SK-N-SH (cell line): ENCODE results near the gene SNED1. TPM values are rescaled to one million over a fixed set of nuclear protein-coding genes. Genes with fewer than 3 reads are reported as not detected.

Experiments
- CTCF ChIA-PET: fragments of 300-600, 350-600 bp; formaldehyde crosslinking; extraction: SDS; loops from one replicate; lab custom pipeline; 2021; lab: Yijun Ruan, JAX
- POLR2A ChIA-PET: fragments of 350-600 bp; sonication (Branson Sonifier 250); formaldehyde crosslinking; extraction: SDS; loops from one replicate; lab custom pipeline; 2020; ENCODE audit warnings: antibody characterized with exemption, inconsistent platforms; lab: Yijun Ruan, JAX
- DNase-seq: peaks from one replicate; pipeline ENCODE4 v3.0.0; 2012
- H2AFZ ChIP-seq: fragments of 200-600 bp; sonication (generic); 2 replicates; pipeline ENCODE4 v1.8.1; 2016; ENCODE audit warnings: antibody characterized with exemption, mild to moderate bottlenecking, low read depth
- H3F3A ChIP-seq: fragments of 200-600 bp; sonication (generic); replicated peaks from 2 replicates; pipeline ENCODE3; 2016; ENCODE audit warnings: antibody characterized with exemption, mild to moderate bottlenecking; ENCODE audit not compliant: insufficient read depth
- H3K27ac ChIP-seq, 2 experiments: fragments of 200-500 bp in 1 of 2; fragments of 200-600 bp in 1 of 2; sonication (Bioruptor generic) in 1 of 2; sonication (generic), shearing (Covaris generic) in 1 of 2; 2 replicates each; pipeline versions ENCODE4 v1.5.1 to v1.6.1; 2014 to 2016; ENCODE audit warnings: low read depth in 2 of 2, inconsistent platforms in 1 of 2, low read length in 1 of 2, mild to moderate bottlenecking in 1 of 2, mixed read lengths in 1 of 2
- H3K27me3 ChIP-seq: fragments of 200-600 bp; sonication (generic), shearing (Covaris generic); 2 replicates; pipeline ENCODE4 v1.6.1; 2016; ENCODE audit warnings: mixed run types; ENCODE audit not compliant: insufficient read depth
- H3K36me3 ChIP-seq, 2 experiments: fragments of 200-500 bp in 1 of 2; fragments of 200-600 bp in 1 of 2; sonication (Bioruptor generic) in 1 of 2; sonication (generic) in 1 of 2; replicated peaks in 1 of 2; 2 replicates each; pipeline versions ENCODE3 to v1.5.1; 2014 to 2016; ENCODE audit warnings: low read length in 1 of 2, mild to moderate bottlenecking in 1 of 2; ENCODE audit not compliant: insufficient read depth in 2 of 2, control insufficient read depth in 1 of 2
- H3K4me1 ChIP-seq, 2 experiments: fragments of 200-500 bp in 1 of 2; fragments of 200-600 bp in 1 of 2; sonication (Bioruptor generic) in 1 of 2; sonication (generic), shearing (Covaris generic) in 1 of 2; 2 replicates each; pipeline versions ENCODE4 v1.5.1 to v1.6.1; 2014 to 2016; ENCODE audit warnings: low read depth in 1 of 2, low read length in 1 of 2, mixed run types in 1 of 2; ENCODE audit not compliant: insufficient read depth in 2 of 2, control insufficient read depth in 1 of 2
- H3K4me2 ChIP-seq: fragments of 200-600 bp; sonication (generic), shearing (Covaris generic); 2 replicates; pipeline ENCODE4 v1.6.1; 2017; ENCODE audit warnings: mixed run types
- H3K4me3 ChIP-seq, 2 experiments: fragments of 200-500 bp in 1 of 2; fragments of 200-600 bp in 1 of 2; sonication (Bioruptor generic) in 1 of 2; sonication (generic), shearing (Covaris generic) in 1 of 2; 2 replicates each; pipeline versions ENCODE4 v1.5.1 to v1.8.1; 2014 to 2016; ENCODE audit warnings: low read depth in 2 of 2, inconsistent platforms in 1 of 2, low read length in 1 of 2, mild to moderate bottlenecking in 1 of 2, mixed read lengths in 1 of 2, moderate library complexity in 1 of 2
- H3K79me2 ChIP-seq: fragments of 200-600 bp; sonication (generic); 2 replicates; pipeline ENCODE4 v1.8.1; 2017; ENCODE audit warnings: mild to moderate bottlenecking; ENCODE audit not compliant: insufficient read depth
- H3K9ac ChIP-seq: fragments of 200-600 bp; sonication (generic); 2 replicates; pipeline ENCODE4 v1.6.1; 2017; ENCODE audit warnings: mixed run types
- H3K9me2 ChIP-seq: fragments of 200-600 bp; sonication (generic); 2 replicates; pipeline ENCODE4 v1.6.1; 2017; ENCODE audit warnings: mixed run types
- H3K9me3 ChIP-seq: fragments of 200-600 bp; sonication (generic); 2 replicates; pipeline ENCODE4 v1.6.1; 2017; ENCODE audit warnings: mixed run types, mild to moderate bottlenecking, moderate library complexity
- H4K20me1 ChIP-seq: fragments of 200-600 bp; sonication (generic); 2 replicates; pipeline ENCODE4 v1.6.1; 2017; ENCODE audit warnings: mild to moderate bottlenecking, mixed run types; ENCODE audit not compliant: insufficient read depth
- CTCF ChIP-seq: fragments of 200-600 bp; sonication (generic); IDR thresholded peaks from 2 replicates; pipeline ENCODE4 v1.6.1; 2017; ENCODE audit warnings: antibody characterized with exemption, mild to moderate bottlenecking, moderate library complexity
- EZH2phosphoT487 ChIP-seq: fragments of 200-600 bp; sonication (generic); IDR thresholded peaks from 2 replicates; pipeline ENCODE4 v1.6.1; 2017; ENCODE audit warnings: low read depth, mixed run types, mild to moderate bottlenecking, antibody characterized with exemption, moderate library complexity, borderline replicate concordance
- GATA2 ChIP-seq: sonication (generic); formaldehyde crosslinking; IDR thresholded peaks from 2 replicates; pipeline ENCODE4 v1.5.0; 2020; ENCODE audit warnings: mild to moderate bottlenecking, missing genetic modification reagents
- MEF2A ChIP-seq: IDR thresholded peaks from 2 replicates; pipeline ENCODE4 v1.4.0; 2012; ENCODE audit warnings: low read depth, borderline replicate concordance
- NFIC ChIP-seq: IDR thresholded peaks from 2 replicates; pipeline ENCODE4 v1.4.0; 2012; ENCODE audit warnings: borderline replicate concordance
- RAD21 ChIP-seq: IDR thresholded peaks from 2 replicates; pipeline ENCODE4 v1.6.1; 2012; ENCODE audit warnings: mild to moderate bottlenecking, low read length
- SMC3 ChIP-seq: IDR thresholded peaks from 2 replicates; pipeline ENCODE4 v1.6.1; 2012; ENCODE audit warnings: low read depth, low read length, improper control_type of control experiment
- TCF12 ChIP-seq: IDR thresholded peaks from 2 replicates; pipeline ENCODE4 v1.4.0; 2012
- ZBTB33 ChIP-seq: IDR thresholded peaks from 2 replicates; pipeline ENCODE4 v1.4.0; 2012; ENCODE audit warnings: low read depth, borderline replicate concordance
- WGBS: methylation state at CpG from one replicate; pipeline ENCODE4 v1.1.6; 2017; ENCODE audit warnings: low lambda C conversion rate; 5-methylcytosine and 5-hydroxymethylcytosine counted together
- polyA plus RNA-seq, 3 experiments: library from polyadenylated mRNA; depleted of rRNA; stranded (reverse); fragments of >200 nt; gene quantifications; 2 replicates each; pipeline ENCODE4 v1.2.3, GENCODE V29; 2012

SNED1 gene
- polyA plus RNA-seq, 1 of the 3 experiments (the other 2 are of a cell fraction): 0.03 TPM

- Histone ChIP-seq H3K27ac (no peak overlapping the region), H3K36me3 (no peaks in the 10 kb centered on the region), H3K9ac (no peak overlapping the region), H2AFZ (no peak overlapping the region), H3K4me1 (peaks cover 0 to 5% of the 10 kb centered on the region in 2 experiments; a peak in 2 of 4 replicates), H3K27me3 (no peaks in the 10 kb centered on the region), H3K79me2 (no peaks in the 10 kb centered on the region), H3K9me2 (no peaks in the 10 kb centered on the region), H4K20me1 (no peaks in the 10 kb centered on the region), H3F3A (no peaks in the 10 kb centered on the region), H3K4me3 (no peak overlapping the region; a peak in 1 of 4 replicates), H3K4me2 (no peak overlapping the region), H3K9me3 (no peaks in the 10 kb centered on the region)
- no peak for DNase-seq
- ChIA-PET CTCF (interaction anchor here (1.0 to 1.2 kb wide), 2 partner anchors 75 to 170 kb away, joined by 3 to 6 read pairs; no protein-coding TSS in a partner anchor), POLR2A (no interaction called here)
- WGBS: 38% methylated on average over 4 of the region's 6 CpGs
- TF ChIP-seq TCF12 (no peak), GATA2 (CRISPR knock-in tag) (no peak)
Measured at GRCh38 chr2:240988571-240989271, 9.7 kb upstream of the SNED1 start.

- Histone ChIP-seq H3K79me2 (no peaks in the 10 kb centered on the region), H2AFZ (no peak overlapping the region), H3K4me1 (peaks cover 0 to 5% of the 10 kb centered on the region in 2 experiments; a peak in 2 of 4 replicates), H3K4me3 (no peak overlapping the region), H3K9me3 (no peaks in the 10 kb centered on the region), H3K4me2 (no peak overlapping the region), H3F3A (no peaks in the 10 kb centered on the region), H3K27me3 (no peaks in the 10 kb centered on the region), H4K20me1 (no peaks in the 10 kb centered on the region), H3K36me3 (no peaks in the 10 kb centered on the region), H3K27ac (no peak overlapping the region), H3K9me2 (no peaks in the 10 kb centered on the region), H3K9ac (no peak overlapping the region)
- no peak for DNase-seq
- TF ChIP-seq EZH2phosphoT487 (no peak), CTCF (peak; percentile 47), RAD21 (peak; percentile 41), MEF2A (no peak), NFIC (no peak), SMC3 (peak; percentile 39), ZBTB33 (no peak)
- WGBS: 65% methylated on average over 11 of the region's 17 CpGs
- ChIA-PET CTCF (no interaction called here), POLR2A (no interaction called here)
Measured at GRCh38 chr2:240989451-240990265, 8.8 kb upstream of the SNED1 start.
